CD4-positive, alpha-beta T cell treated with Interleukin-6 for 4 hours (primary cell): Measurements from ENCODE around the gene GPR52.
"Not testable (repeated sequence)": the region's sequence is repeated elsewhere in the genome, so short reads cannot be mapped to it uniquely, and the experiment has no call there.

Experiments used
- DNase-seq: peaks from one replicate; pipeline ENCODE4 v3.0.0-alpha.2; 2020; ENCODE audit warnings: mixed read lengths

The GPR52 gene

GRCh38 chr1:174447866-174448530 lies at the start of gene GPR52:
GPR52 (plus strand) TSS chr1:174447964; CDS start chr1:174448112, 148 bp downstream.
- no peak for DNase-seq

GRCh38 chr1:174398246-174398645 lies 49.5 kb upstream of the GPR52 start:
- no peak for DNase-seq

DNA sequence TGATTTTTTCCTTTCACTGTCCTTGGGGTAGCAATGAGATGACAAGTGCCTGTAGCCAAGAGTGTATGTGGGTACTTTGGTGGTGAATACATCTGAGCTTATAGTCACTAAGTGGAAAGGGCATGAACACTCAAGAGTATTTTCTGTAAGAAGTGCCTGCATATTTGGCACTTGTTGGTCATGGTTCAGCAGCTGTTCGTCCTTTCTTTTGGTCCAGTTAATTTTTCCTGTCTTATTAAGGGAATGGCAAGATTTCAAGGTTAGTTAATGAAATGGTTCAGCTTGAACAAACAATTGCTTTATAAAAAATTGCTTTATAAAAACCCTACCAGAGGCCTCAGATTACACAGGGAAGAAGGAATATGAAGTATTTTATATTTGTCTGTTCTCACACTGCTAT lies 48.6 kb upstream of the GPR52 start:
- DNase-seq = no peak

DNA sequence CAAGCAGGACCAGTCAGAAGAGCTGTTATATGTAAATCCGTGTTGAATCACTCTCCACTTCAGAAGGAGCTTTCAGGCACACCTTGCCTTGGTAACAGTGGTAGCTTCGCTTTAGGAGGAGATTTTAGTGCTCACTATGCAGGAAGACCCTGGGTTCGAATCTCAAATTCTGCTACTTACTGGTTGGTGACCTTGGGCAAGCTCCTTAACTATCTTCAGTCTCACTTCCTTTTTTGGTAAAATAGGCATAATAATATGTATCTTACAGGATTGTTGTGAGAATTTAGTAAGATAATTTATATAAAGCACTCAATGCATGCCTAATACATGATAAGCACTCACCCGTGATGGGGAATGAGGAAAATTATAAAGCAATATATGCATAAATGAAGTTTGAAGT lies 46.7 kb upstream of the GPR52 start:
- no peak for DNase-seq

DNA sequence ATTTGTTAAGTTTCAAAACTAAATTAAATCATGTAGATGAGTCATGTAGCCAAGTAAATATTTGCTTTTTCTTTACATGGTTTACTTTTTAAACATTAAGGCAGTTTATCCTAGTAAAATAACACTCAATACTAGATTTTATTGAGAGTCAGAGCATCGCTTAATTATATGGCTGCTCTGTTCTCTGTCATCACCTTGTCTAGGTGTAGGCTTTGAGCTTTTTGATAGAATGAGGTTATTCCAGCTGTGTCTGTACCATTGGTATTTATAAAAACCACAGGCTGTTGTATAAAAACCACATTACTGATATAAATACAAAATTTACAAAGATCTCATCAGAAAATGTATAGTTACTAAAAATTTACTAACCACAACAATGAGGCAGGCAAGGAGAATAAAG lies 42.5 kb upstream of the GPR52 start:
- no peak for DNase-seq

DNA sequence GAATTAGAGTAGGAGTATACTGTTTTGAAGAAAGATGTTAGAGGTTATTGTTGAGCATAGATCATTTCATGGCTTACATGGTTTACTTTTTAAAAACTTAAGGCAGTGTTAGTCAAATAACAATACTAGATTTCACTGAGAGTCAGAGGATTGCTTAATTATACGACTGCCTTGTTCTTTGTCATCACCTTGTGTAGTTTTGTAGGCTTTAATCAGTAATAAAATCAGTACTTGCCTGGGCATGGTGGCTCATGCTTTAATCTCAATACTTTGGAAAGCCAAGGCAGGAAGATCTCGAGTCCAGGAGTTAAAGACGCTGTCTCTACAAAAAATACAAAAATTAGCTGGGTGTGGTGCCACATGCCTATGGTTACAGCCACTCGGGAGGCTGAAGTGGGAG lies 41.3 kb upstream of the GPR52 start:
- DNase-seq = no peak

GRCh38 chr1:174407665-174408064 lies 40.1 kb upstream of the GPR52 start:
- DNase-seq = no peak

DNA sequence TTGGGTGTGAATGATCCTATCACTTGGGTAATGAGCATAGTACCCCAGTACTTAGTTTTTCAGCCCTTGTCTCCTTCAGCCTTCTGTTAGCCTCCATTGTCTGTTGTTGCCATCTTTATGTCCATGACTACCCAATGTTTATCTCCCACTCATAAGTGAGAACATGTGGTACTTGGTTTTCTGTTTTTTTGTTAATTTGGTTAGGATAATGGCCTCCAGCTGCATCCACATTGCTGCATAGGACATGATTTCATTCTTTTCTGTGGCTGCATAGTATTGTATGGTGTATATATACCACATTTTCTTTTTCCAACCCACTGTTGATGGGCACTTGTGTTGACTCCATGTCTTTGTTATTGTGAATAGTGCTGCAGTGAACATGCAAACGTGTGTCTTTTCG lies 39.6 kb upstream of the GPR52 start:
- DNase-seq = no peak

DNA sequence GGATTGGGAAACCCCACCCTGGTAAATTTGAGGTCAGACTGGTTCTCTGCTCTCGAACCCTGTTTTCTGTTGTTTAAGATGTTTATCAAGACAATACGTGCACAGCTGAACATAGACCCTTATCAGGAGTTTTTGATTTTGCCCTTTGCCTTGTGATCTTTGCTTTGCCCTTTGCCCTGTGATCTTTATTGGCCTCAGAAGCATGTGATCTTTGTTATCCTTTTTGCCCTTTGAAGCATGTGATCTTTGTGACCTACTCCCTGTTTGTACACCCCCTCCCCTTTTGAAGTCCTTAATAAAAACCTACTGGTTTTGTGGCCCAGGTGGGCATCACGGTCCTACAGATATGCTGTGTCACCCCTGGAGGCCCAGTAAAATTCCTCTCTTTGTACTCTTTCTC lies 38.0 kb upstream of the GPR52 start:
- DNase-seq = not testable (repeated sequence)

DNA sequence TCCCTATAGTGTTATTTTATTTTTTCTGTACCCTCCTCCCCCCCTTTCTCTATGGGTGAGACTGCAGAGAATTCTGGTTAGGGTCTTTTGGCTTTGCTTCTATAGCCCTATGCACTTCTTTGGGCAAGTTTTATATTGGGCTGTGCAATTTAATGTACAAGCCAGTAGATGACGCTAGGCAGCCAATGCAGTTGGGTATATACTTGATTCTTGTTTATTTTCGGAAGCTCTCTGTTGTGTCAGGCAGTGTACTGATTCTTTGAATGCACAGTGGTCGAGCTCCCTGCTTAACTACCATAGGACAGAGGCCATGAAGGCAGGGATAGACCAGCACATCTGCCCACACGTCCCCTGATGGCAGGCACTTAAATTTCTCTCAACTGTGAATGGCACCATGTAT lies 34.1 kb upstream of the GPR52 start:
- DNase-seq = no peak

GRCh38 chr1:174414203-174414602 lies 33.6 kb upstream of the GPR52 start:
- DNase-seq = no peak

- no peak for DNase-seq
These were observed 32.3 kb upstream of the GPR52 start for GRCh38 chr1:174415506-174415905.

GRCh38 chr1:174417921-174418320 lies 29.8 kb upstream of the GPR52 start:
- DNase-seq = no peak

DNA sequence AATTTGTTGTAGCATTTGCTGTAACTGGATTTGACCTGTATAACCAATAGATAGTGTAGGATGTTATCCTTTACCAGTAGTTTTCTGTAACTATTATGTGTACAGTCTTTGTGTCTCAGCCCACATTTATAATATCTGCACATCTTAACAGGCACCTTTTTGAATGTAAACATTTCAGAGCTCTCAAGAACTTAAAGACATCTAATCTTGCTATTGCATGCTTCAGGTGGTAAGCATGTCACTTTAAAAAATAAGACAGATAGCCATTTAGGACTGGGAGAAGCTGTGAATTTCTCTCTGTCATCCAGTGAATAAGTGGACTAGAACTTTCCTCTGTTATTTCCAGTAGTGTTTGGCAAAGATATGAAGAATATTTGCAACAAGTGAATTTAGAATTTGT lies 22.6 kb upstream of the GPR52 start:
- no peak for DNase-seq

- no peak for DNase-seq
These were observed 21.6 kb upstream of the GPR52 start for GRCh38 chr1:174426153-174426552.

DNA sequence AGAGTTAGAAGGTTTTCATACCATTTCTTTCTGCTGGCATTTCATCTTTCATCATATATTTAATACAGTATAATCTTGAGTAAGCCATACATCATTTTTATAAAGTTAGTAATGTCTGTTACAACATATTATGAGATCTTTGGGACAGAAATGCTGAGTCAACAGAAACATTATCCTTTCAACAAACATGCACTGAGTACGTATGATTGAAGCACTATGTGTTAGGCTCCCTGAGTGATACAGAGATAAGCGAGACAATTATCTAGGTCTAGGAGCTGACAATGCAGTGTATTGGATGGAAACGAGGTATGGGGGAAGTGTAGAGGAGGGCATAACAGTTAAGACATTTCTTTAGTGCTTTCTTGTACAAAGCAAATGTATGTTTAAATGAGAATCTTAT lies 19.7 kb upstream of the GPR52 start:
- no peak for DNase-seq

GRCh38 chr1:174428739-174429138 lies 19.0 kb upstream of the GPR52 start:
- no peak for DNase-seq

DNA sequence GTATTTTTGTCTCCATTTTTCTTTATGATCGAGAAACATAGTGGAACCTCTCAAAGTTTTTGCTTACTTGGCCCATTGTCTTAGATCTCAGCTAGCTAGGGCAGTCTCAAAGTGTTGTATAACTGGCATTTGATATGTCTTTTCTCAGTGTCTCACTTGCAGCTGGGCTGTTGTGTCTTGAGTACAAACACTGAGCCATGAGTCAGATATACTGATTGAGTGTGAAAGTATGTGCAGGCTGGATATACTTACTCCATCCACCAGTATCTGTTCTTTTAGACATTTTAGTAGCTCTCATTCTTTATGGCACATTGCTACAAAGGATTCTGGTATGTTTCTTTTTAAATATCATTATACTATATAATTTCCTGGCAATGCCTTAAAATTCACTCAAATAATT lies 14.3 kb upstream of the GPR52 start:
- no peak for DNase-seq

DNA sequence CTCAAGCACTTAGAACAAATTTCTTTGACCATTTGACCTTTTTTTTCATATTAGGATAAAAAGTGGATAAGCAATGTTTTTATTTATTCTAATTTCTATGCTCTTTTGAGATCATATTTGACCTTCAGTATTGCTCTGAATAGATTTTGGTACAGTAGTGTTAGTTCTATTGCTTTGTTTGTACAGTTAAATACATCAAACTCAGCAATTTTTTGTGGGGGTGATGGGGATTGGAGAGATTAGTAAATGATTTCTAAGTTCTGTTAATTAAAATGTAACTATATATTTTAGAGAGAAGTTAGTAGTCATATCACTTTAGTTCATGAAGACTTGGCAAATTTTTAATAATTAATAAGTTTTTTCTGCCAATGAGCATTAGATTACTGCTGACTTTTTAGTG lies 2.4 kb upstream of the GPR52 start:
- DNase-seq = no peak

DNA sequence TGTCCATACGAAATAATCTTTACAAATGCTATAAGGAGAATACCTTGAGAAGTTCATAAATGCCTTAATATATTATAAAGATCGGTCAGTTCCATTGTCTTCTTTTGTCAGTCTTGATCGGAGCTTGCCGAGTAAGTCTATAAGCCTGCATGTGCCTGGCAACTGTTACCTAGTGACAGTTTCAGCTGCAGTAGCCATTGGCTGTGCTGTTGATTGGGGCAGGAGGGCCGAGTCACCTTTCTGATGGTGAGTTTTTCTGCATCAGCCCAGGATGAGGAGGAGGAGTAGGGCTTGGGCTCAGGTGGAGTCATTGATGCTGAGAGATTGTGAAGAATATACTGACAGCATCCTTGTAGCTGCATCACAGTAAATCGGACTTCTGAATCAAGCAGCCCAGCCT lies 1.9 kb upstream of the GPR52 start:
- DNase-seq = no peak

DNA sequence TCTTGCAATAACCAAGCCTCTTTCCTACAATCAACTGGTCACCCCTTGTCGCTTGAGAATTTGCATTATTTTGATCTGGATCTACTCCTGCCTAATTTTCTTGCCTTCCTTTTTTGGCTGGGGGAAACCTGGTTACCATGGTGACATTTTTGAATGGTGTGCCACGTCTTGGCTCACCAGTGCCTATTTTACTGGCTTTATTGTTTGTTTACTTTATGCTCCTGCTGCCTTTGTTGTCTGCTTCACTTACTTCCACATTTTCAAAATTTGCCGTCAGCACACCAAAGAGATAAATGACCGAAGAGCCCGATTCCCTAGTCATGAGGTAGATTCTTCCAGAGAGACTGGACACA lies 743 bp downstream of the GPR52 start:
- DNase-seq = no peak

DNA sequence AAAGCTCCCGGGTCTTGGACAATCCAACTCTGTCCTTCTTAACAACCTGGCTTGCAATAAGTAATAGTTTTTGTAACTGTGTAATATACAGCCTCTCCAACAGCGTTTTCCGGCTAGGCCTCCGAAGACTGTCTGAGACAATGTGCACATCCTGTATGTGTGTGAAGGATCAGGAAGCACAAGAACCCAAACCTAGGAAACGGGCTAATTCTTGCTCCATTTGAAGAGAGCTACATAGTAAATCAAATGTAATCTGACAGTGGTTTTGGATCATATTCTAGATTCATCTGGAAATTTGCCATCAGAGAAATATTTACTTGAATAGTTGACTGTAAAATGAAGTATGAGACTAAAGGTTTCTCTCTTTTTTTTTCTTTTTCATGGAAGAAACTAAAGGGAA lies 1.2 kb downstream of the GPR52 start:
- no peak for DNase-seq

- no peak for DNase-seq
These were observed 3.6 kb downstream of the GPR52 start for GRCh38 chr1:174451408-174451807.

DNA sequence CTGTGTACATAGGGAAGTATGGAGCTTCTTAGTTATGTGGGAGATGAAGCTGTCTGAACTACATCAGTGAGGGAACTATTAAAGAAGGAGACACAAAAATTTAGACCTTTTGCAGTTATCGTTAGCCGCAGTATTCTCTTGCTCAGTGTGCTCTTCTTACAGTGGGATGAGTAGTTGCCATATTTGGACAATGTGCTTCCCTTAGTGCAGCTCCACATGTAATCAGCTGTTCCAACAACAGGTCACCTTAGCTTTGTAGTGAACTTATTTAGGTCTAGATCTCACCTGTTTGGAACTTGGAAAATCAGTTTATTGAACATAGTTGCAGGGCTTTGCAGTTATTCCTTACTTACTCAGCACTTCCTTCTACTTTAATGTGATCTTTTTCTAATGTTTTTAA lies 18.1 kb downstream of the GPR52 start:
- no peak for DNase-seq

GRCh38 chr1:174466607-174467006 lies 18.8 kb downstream of the GPR52 start:
- DNase-seq = no peak

GRCh38 chr1:174469052-174469451 lies 21.3 kb downstream of the GPR52 start:
- no peak for DNase-seq
